Measurements from ENCODE around the gene ZNF532.
"Not testable (repeated sequence)": the region's sequence is repeated elsewhere in the genome, so short reads cannot be mapped to it uniquely, and the experiment has no call there.

Gene ZNF532

DNA sequence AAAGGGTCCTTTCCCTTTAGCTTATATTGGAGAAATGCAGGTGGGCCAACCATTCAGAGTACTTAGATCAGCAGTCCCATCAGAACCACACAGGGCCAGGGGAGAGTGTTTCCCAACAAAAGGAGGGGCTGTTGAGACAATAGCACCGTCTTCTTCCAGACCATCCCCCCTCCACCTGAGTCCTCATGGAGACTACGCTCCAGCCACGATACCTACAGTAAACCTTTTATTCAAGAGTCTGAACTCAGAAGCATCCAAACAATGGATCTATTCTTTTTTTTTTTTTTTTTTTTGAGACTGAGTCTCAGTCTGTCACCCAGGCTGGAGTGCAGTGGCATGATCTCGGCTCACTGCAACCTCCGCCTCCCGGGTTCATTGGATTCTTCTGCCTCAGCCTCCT, 25.7 kb upstream of the ZNF532 start:
- H3K27ac Mint-ChIP-seq: no peak overlapping the region
- no peaks in the 10 kb centered on the region for H3K36me3 Mint-ChIP-seq (ENCODE audit: insufficient read depth)
- ATAC-seq (replicated peaks): no peak
- DNase-seq: no peak
- no peaks in the 10 kb centered on the region for H3K9me3 Mint-ChIP-seq
- no peak overlapping the region for H3K4me3 Mint-ChIP-seq
- no peaks in the 10 kb centered on the region for H3K4me1 Mint-ChIP-seq (ENCODE audit: low read depth in 2 of 2)
- peaks cover 0 to 33% of the 10 kb centered on the region in 2 donors for H3K27me3 Mint-ChIP-seq

DNA sequence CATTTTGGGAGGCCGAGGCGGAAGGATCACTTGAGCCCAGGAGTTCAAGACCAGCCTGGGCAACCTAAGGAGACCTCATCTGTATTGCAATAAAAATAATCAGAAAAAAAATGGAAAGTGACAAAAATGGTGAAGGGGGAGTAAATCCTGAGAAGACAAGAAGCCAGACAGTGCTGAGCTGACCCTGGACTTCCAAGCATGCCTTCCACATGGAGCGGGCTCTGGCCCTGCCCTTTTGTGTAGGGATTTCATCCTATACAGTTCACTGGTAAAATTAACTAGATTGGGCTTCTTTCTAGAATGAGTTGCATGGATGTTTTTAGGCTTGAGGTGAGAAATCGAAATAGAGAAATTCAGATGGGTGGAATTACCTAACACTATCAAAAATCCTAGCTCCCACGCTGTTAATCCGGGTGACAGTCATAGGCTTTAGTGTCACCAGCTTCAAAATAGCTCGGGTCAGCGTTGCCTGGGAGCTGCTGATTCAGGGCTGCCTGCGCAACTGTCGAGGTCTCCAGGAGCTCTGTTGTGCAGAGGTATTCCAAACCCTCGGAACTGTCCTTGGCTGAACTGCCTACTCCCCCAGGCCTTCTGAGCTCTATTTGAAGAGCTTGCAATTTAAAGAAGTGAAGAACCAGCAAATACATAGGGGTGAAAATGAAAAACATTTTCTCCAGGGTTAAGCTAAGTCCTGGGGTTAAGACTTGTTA, 21.5 kb upstream of the ZNF532 start:
- Mint-ChIP-seq H3K4me1 (ENCODE audit: low read depth in 2 of 2) (peaks cover 0 to 10% of the 10 kb centered on the region in 2 donors), H3K4me3 (no peak overlapping the region), H3K9me3 (no peaks in the 10 kb centered on the region), H3K27ac (no peak overlapping the region), H3K36me3 (ENCODE audit: insufficient read depth) (peaks cover 4% of the 10 kb centered on the region), H3K27me3 (peaks cover 34 to 73% of the 10 kb centered on the region in 2 donors)
- ATAC-seq (replicated peaks): no peak
- DNase-seq: no peak

GRCh38 chr18:58843688-58844035, 21.0 kb upstream of the ZNF532 start:
- Mint-ChIP-seq H3K36me3 (ENCODE audit: insufficient read depth) (peaks cover 4% of the 10 kb centered on the region), H3K27me3 (peaks cover 40 to 79% of the 10 kb centered on the region in 2 donors), H3K9me3 (no peaks in the 10 kb centered on the region), H3K4me3 (no peak overlapping the region), H3K27ac (no peak overlapping the region), H3K4me1 (ENCODE audit: low read depth in 2 of 2) (peaks cover 0 to 10% of the 10 kb centered on the region in 2 donors)
- ATAC-seq (replicated peaks) (no peak), DNase-seq (no peak)

DNA sequence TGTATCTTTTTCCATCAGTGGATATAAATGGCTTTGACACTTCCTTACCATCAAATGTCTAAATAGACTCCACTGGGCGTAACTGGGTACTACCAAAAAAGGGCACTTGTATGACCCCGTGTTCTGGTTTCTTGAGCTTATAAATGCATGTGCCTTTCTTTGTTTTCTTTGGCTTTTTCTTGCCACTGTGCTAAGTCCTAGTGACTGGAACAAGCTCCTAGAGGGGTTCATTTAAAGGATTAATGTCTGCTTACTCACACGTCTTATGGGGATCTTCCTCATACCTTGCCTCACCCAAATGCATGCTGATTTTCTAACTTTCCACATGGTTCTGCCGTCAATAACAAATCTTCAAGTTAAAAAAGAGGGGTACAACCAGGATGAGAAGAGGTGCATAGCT, 19.8 kb upstream of the ZNF532 start:
- no peak for DNase-seq
- Mint-ChIP-seq H3K9me3 (no peaks in the 10 kb centered on the region), H3K27ac (peak overlapping the region in 1 of 2 donors; percentile 29), H3K27me3 (peaks cover 44 to 85% of the 10 kb centered on the region in 2 donors), H3K4me3 (no peak overlapping the region), H3K4me1 (ENCODE audit: low read depth in 2 of 2) (peaks cover 0 to 10% of the 10 kb centered on the region in 2 donors), H3K36me3 (ENCODE audit: insufficient read depth) (peaks cover 4% of the 10 kb centered on the region)
- no peak for ATAC-seq (replicated peaks)

DNA sequence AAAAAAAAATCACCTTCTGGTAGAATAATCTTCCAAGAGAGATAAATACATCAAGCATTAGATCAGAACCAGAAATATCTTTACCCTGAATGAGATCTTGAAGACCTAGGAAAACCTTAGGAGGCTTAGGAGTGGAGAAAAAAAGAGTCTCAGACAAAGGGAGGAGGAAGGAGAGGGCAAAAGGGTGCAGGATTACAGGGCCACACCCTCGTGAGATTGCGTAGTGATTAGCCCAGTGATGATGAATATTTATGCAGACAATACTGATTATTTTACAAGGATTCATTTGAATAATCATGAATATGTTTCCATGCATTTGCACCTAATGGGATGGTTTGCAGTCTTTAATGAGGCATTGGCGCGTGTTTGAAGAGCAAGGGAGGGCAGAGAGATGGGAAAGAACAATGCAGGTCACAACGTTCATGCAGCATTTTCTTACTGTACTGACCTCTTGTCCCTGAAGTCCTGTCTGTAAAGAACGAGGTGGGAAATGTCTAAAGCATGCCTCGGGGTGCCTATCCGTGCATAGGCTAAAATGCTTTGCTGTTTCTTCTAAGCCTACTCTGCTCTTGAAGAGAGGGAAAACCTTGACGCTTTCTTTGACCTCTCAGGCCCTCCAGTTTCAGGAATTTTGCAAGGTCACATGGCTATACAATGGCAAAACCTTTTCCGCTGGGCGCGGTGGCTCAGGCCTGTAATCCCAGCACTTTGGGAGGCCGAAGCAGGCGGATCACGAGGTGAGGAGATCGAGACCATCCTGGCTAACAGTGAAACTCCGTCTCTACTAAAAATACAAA, 18.6 kb upstream of the ZNF532 start:
- H3K4me3 Mint-ChIP-seq: no peak overlapping the region

GRCh38 chr18:58847383-58848071, 17.1 kb upstream of the ZNF532 start:
- Mint-ChIP-seq H3K27me3 (peaks cover 44 to 87% of the 10 kb centered on the region in 2 donors), H3K36me3 (ENCODE audit: insufficient read depth) (peaks cover 4% of the 10 kb centered on the region), H3K4me1 (ENCODE audit: low read depth in 2 of 2) (peaks cover 0 to 10% of the 10 kb centered on the region in 2 donors), H3K9me3 (no peaks in the 10 kb centered on the region), H3K27ac (no peak overlapping the region), H3K4me3 (peak overlapping the region; percentile 34 to 62)
- DNase-seq: no peak
- ATAC-seq (replicated peaks): peak; percentile 29

More for the DNA sequence above, 18.6 kb upstream of the ZNF532 start:
- H3K27ac Mint-ChIP-seq: no peak overlapping the region
- peaks cover 4% of the 10 kb centered on the region for H3K36me3 Mint-ChIP-seq (ENCODE audit: insufficient read depth)
- DNase-seq (no peak), ATAC-seq (replicated peaks) (no peak)
- H3K9me3 Mint-ChIP-seq: no peaks in the 10 kb centered on the region
- H3K4me1 Mint-ChIP-seq (ENCODE audit: low read depth in 2 of 2): peaks cover 0 to 10% of the 10 kb centered on the region in 2 donors
- H3K27me3 Mint-ChIP-seq: peaks cover 44 to 89% of the 10 kb centered on the region in 2 donors

- Mint-ChIP-seq H3K4me3 (no peak overlapping the region), H3K4me1 (ENCODE audit: low read depth in 2 of 2) (peaks cover 0 to 10% of the 10 kb centered on the region in 2 donors), H3K9me3 (no peaks in the 10 kb centered on the region), H3K36me3 (ENCODE audit: insufficient read depth) (peaks cover 4% of the 10 kb centered on the region), H3K27me3 (peaks cover 54 to 86% of the 10 kb centered on the region in 2 donors), H3K27ac (no peak overlapping the region)
- DNase-seq (no peak), ATAC-seq (replicated peaks) (no peak)
Observed at GRCh38 chr18:58848685-58849084, 16.0 kb upstream of the ZNF532 start.

DNA sequence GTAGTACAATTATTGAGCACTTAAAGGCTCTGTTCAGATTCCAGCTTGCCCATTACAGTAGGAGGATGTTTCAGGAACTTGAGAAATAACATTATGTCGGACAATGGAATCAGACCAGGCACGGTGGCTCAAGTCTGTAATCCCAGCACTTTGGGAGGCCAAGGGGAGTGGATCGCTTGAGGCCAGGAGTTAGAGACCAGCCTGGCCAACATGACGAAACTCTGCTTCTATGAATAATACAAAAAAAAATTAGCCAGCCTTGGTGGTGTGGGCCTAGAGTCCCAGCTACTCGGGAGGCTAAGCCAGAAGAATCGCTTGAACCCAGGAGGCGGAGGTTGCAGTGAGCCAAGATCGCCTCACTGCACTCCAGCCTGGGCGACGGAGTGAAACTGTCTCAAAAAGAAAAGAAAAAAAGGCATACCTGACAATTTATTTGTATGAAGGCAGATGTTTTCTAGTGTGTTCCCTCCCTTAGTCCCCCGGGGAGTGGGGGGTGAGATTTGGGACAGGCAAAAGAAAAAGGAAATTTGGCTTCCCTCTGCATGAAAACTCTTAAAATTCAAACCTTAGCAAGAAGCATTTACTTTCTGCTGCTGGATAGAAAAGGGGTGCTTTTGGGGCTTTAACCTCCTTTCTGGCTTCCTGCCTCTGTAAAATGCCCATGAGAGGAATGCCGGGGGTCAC, 13.7 kb upstream of the ZNF532 start:
- Mint-ChIP-seq H3K9me3 (no peaks in the 10 kb centered on the region), H3K27ac (no peak overlapping the region), H3K36me3 (ENCODE audit: insufficient read depth) (peaks cover 2% of the 10 kb centered on the region), H3K4me3 (no peak overlapping the region), H3K27me3 (peaks cover 38 to 68% of the 10 kb centered on the region in 2 donors), H3K4me1 (ENCODE audit: low read depth in 2 of 2) (peaks cover 0 to 10% of the 10 kb centered on the region in 2 donors)
- ATAC-seq (replicated peaks) (no peak), DNase-seq (no peak)

DNA sequence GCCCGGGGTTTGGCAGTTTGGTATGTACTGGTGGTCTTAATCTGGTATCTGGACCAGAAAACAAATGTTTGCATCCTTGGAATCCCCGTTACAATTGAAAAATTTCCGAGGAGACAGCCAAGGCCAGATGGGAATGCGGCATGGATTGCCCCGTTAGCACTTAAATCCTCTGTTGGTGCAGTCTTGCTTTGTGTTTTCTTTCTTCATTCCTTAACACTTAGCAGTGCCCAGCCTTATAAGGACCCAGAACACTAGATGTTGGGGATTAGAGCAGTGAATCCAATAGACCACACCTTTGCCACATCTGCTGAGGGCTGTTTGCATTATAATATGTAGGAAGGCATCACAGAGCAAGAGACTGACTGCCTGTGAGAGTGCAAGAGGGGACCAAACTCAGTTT, 12.8 kb upstream of the ZNF532 start:
- H3K4me3 Mint-ChIP-seq: no peak overlapping the region
- peaks cover 2% of the 10 kb centered on the region for H3K36me3 Mint-ChIP-seq (ENCODE audit: insufficient read depth)
- H3K4me1 Mint-ChIP-seq (ENCODE audit: low read depth in 2 of 2): peaks cover 0 to 9% of the 10 kb centered on the region in 2 donors
- no peaks in the 10 kb centered on the region for H3K9me3 Mint-ChIP-seq
- H3K27me3 Mint-ChIP-seq: peaks cover 32 to 59% of the 10 kb centered on the region in 2 donors
- ATAC-seq (replicated peaks) (no peak), DNase-seq (no peak)
- H3K27ac Mint-ChIP-seq: no peak overlapping the region

DNA sequence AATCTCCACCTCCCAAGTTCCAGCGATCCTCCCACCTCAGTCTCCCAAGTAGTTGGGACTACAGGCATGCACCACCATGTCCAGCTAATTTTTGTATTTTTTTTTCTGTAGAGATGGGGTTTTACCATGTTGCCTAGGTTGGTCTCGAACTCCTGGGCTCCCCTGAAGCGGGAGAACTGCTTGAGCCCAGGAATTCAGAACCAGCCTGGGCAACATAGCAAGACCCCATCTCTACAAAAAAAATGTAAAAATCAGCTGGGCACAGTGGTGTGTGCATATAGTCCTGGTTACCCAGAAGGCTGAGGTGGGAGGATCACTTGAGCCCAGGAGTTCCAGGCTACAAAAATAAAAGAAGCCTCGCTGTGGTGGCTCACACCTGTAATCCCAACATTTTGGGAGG, 12.0 kb upstream of the ZNF532 start:
- DNase-seq (no peak), ATAC-seq (replicated peaks) (no peak)
- Mint-ChIP-seq H3K36me3 (ENCODE audit: insufficient read depth) (peaks cover 2% of the 10 kb centered on the region), H3K27ac (no peak overlapping the region), H3K9me3 (no peaks in the 10 kb centered on the region), H3K27me3 (peaks cover 24 to 51% of the 10 kb centered on the region in 2 donors), H3K4me3 (no peak overlapping the region), H3K4me1 (ENCODE audit: low read depth in 2 of 2) (peaks cover 0 to 2% of the 10 kb centered on the region in 2 donors)

GRCh38 chr18:58853561-58853960, 11.1 kb upstream of the ZNF532 start:
- no peak overlapping the region for H3K27ac Mint-ChIP-seq
- no peak overlapping the region for H3K4me3 Mint-ChIP-seq
- no peaks in the 10 kb centered on the region for H3K4me1 Mint-ChIP-seq (ENCODE audit: low read depth in 2 of 2)
- DNase-seq (no peak), ATAC-seq (replicated peaks) (no peak)
- H3K27me3 Mint-ChIP-seq: peaks cover 20 to 48% of the 10 kb centered on the region in 2 donors
- peaks cover 2% of the 10 kb centered on the region for H3K36me3 Mint-ChIP-seq (ENCODE audit: insufficient read depth)
- H3K9me3 Mint-ChIP-seq: no peaks in the 10 kb centered on the region

DNA sequence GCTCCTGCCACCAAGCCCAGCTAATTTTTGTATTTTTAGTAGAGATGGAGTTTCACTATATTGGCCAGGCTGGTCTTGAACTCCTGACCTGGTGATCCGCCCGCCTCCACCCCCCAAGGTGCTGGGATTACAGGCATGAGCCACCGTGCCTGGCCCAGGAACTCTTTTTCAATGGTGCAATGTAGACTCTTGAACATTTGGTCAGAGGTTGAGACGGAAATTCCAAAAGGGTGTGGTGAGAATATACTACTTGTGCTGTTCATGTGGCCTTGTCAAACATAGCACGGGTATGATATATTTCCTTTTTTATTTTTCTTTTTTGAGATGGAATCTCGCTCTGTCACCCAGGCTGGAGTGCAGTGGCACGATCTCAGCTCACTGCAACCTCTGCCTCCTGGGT, 9.2 kb upstream of the ZNF532 start:
- H3K36me3 Mint-ChIP-seq (ENCODE audit: insufficient read depth); H3K9me3 Mint-ChIP-seq; ATAC-seq (replicated peaks); H3K4me1 Mint-ChIP-seq (ENCODE audit: low read depth in 2 of 2); DNase-seq; H3K27ac Mint-ChIP-seq; H3K4me3 Mint-ChIP-seq: not testable (repeated sequence)
- peaks cover 20 to 43% of the 10 kb centered on the region in 2 donors for H3K27me3 Mint-ChIP-seq

DNA sequence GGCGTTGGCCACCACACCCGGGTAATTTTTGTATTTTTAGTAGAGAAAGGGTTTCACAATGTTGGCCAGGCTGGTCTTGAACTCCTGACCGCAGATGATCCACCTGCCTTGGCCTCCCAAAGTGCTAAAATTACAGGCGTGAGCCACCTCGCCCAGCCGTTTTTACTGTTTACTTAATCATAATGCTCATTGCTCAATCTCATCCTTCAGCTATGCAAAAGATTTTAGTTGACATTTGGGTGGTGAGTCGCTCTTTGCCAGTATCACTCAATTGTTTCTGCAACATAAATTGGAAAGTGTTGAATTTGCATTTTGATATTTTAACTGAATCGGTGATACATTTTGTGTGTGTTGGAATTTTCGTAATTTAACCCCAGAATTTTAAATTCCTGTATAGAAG, 7.8 kb upstream of the ZNF532 start:
- Mint-ChIP-seq H3K36me3 (ENCODE audit: insufficient read depth) (peaks cover 5% of the 10 kb centered on the region), H3K27me3 (peaks cover 20 to 30% of the 10 kb centered on the region in 2 donors), H3K4me1 (ENCODE audit: low read depth in 2 of 2) (no peaks in the 10 kb centered on the region), H3K4me3 (no peak overlapping the region), H3K9me3 (no peaks in the 10 kb centered on the region), H3K27ac (no peak overlapping the region)
- no peak for ATAC-seq (replicated peaks)
- no peak for DNase-seq
